DOHH2 (cell line): ENCODE results near the gene DHRS7B.

ENCODE experiments used
- EZH2phosphoT487 ChIP-seq: fragments of 200-600 bp; sonication (generic); IDR thresholded peaks from 2 replicates; pipeline ENCODE4 v1.6.1; 2017; ENCODE audit warnings: borderline replicate concordance, mild to moderate bottlenecking, antibody characterized with exemption, low read length, moderate library complexity, mixed read lengths
- TF ChIP-seq, protein P1 (sequence below): fragments of 200-600 bp; sonication (generic); IDR thresholded peaks from one replicate; pipeline ENCODE4 v1.5.1; 2014; ENCODE audit warnings: antibody characterized with exemption, mild to moderate bottlenecking, low read depth, low read length; ENCODE audit not compliant: poor library complexity, severe bottlenecking

DNA sequence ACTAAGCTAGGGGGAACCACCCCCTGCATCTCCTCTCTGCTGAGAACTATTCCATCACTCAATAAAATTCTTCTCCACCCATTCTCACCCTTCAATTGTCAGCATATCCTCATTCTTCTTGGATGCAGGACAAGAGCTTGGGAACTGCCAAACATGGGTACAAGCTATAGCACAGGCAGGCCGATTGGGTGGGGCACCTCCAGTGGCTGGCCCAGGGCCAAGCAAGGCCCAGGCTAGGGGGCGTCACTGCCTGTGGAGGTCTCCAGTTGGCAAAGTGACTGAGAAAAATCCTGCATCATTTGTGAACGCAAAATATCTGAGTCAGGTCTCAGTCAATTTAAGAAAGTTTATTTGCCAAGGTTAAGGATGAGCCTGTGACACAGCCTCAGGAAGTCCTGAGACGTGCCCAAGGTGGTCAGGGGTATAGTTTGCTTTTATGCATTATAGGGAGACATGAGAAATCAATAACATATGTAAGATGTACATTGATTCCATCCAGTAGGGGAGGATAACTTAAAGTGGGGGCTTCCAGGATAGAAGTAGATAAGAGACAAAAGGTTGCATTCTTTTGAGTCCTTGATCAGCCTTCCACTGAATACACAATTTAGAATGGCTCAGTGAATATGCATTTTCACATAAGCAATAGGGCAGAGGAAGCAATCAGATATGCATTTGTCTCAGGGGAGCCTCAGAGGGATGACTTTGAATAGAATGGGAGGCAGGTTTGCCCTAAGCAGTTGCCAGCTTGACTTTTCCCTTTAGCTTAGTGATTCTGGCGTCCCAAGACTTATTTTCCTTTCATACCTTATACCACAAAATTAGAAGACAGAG is 21.5 kb upstream of the DHRS7B start:
- TF ChIP-seq, protein P1, sequence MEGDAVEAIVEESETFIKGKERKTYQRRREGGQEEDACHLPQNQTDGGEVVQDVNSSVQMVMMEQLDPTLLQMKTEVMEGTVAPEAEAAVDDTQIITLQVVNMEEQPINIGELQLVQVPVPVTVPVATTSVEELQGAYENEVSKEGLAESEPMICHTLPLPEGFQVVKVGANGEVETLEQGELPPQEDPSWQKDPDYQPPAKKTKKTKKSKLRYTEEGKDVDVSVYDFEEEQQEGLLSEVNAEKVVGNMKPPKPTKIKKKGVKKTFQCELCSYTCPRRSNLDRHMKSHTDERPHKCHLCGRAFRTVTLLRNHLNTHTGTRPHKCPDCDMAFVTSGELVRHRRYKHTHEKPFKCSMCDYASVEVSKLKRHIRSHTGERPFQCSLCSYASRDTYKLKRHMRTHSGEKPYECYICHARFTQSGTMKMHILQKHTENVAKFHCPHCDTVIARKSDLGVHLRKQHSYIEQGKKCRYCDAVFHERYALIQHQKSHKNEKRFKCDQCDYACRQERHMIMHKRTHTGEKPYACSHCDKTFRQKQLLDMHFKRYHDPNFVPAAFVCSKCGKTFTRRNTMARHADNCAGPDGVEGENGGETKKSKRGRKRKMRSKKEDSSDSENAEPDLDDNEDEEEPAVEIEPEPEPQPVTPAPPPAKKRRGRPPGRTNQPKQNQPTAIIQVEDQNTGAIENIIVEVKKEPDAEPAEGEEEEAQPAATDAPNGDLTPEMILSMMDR = no peak
- no peak for TF ChIP-seq EZH2phosphoT487
